ENCODE measurements around the gene PATZ1. TPM values are rescaled to one million over a fixed set of nuclear protein-coding genes. Genes with fewer than 3 reads are reported as not detected.
A peak's percentile ranks its signal among the peaks of the same experiment; 100 is the strongest.

The PATZ1 gene
- polyA plus RNA-seq, 2 of the 4 experiments (the other 2 are of a cell fraction) = 16.4 to 18.2 TPM

- peaks cover 29% of the 10 kb centered on the region for H3K4me1 ChIP-seq
- ChIA-PET CTCF (interaction anchor here (0.7 to 1.6 kb wide), 7 partner anchors 9 to 277 kb away, joined by 3 to 7 read pairs (median 3); partner anchors contain the start of gene PIK3IP1), POLR2A (interaction anchor here (0.5 to 2.2 kb wide), 18 partner anchors 9 to 1115 kb away, joined by 3 to 31 read pairs (median 4); partner anchors contain the start of genes DRG1, PIK3IP1, PISD and SFI1)
- DNase-seq (ENCODE audit: low read depth in 1 of 2, low spot score in 1 of 2) (peak; percentile 42 to 50), FAIRE-seq (no peak), ATAC-seq (peak; percentile 64 to 72)
- peak overlapping the region; percentile 73 for H3K4me3 ChIP-seq
- peak overlapping the region; percentile 95 for H3K4me2 ChIP-seq
- WGBS (ENCODE audit: missing lambda C conversion rate) = 0% methylated on average over 14 of the region's 40 CpGs
- TF ChIP-seq RFX5 (IDR thresholded peaks at IDR 0.05) = no peak
- no peak for TF ChIP-seq HEYL (CRISPR knock-in tag; IDR thresholded peaks at IDR 0.05)
- TF ChIP-seq GATA3 (IDR thresholded peaks at IDR 0.05; ENCODE audit: borderline replicate concordance) = no peak
- peak; percentile 28; the same call in 1 of the 2 replicates for TF ChIP-seq POLR2A (IDR thresholded peaks at IDR 0.05; ENCODE audit: low read length)
- TF ChIP-seq NFE2L2 (conservative IDR thresholded peaks at IDR 0.05; ENCODE audit: low read length) = no peak
- TF ChIP-seq SMC3 (IDR thresholded peaks at IDR 0.05) = no peak
- TF ChIP-seq REST (IDR thresholded peaks at IDR 0.05) = no peak; the same call in 1 of the 2 replicates
- no peak for TF ChIP-seq ESRRA (IDR thresholded peaks at IDR 0.05; ENCODE audit: borderline replicate concordance, low read length)
- TF ChIP-seq RARB (CRISPR knock-in tag; IDR thresholded peaks at IDR 0.05) = no peak
- TF ChIP-seq TP53 (CRISPR knock-in tag; IDR thresholded peaks at IDR 0.05) = no peak
- no peak for TF ChIP-seq CHD2 (IDR thresholded peaks at IDR 0.05; ENCODE audit: low read length, partially characterized antibody)
- TF ChIP-seq PBX3 (IDR thresholded peaks at IDR 0.05) = no peak
- peak; percentile 60; the same call in 1 of the 2 replicates for TF ChIP-seq PHF8 (IDR thresholded peaks at IDR 0.05; ENCODE audit: borderline replicate concordance, low read depth)
- H3K9me3 ChIP-seq = no peaks in the 10 kb centered on the region
- H3K27ac ChIP-seq = peak overlapping the region; percentile 96 to 100
Observed at GRCh38 chr22:31346733-31347250, 646 bp upstream of the PATZ1 start.

GRCh38 chr22:31345331-31346254 is 553 bp downstream of the PATZ1 start:
- no peak for FAIRE-seq
- ATAC-seq = peak; percentile 7 to 9; a peak in 3 of 6 replicates
- WGBS (ENCODE audit: missing lambda C conversion rate) = 79% methylated on average over 15 of the region's 126 CpGs
- H3K27ac ChIP-seq = peak overlapping the region; percentile 96 to 100
- no peaks in the 10 kb centered on the region for H3K9me3 ChIP-seq
- peak overlapping the region; percentile 73 for H3K4me3 ChIP-seq
- CTCF ChIA-PET = interaction anchor here (0.6 to 2.0 kb wide), 12 partner anchors 8 to 278 kb away, joined by 3 to 7 read pairs (median 3); partner anchors contain the start of gene PIK3IP1
- peak; percentile 62 to 79 for DNase-seq (ENCODE audit: low read depth in 1 of 2, low spot score in 1 of 2)
- POLR2A ChIA-PET = interaction anchor here (1.0 to 2.2 kb wide), 8 partner anchors 8 to 285 kb away, joined by 3 to 31 read pairs (median 4); partner anchors contain the start of genes DRG1 and PIK3IP1
- peak overlapping the region; percentile 89 for H3K4me2 ChIP-seq
- peaks cover 29% of the 10 kb centered on the region for H3K4me1 ChIP-seq
- TF ChIP-seq RAD21 (conservative IDR thresholded peaks at IDR 0.05 in 1 of 2, IDR thresholded peaks at IDR 0.05 in 1 of 2) (peak; percentile 16 to 30; a peak in 2 of 5 replicates), BCL3 (IDR thresholded peaks at IDR 0.05) (peak; percentile 46; the same call in 1 of the 3 replicates), HOXB5 (CRISPR knock-in tag; IDR thresholded peaks at IDR 0.05) (0 out of 2 replicates have a peak, but pooled peaks have one; percentile 22), HMGXB4 (CRISPR knock-in tag; IDR thresholded peaks at IDR 0.05; ENCODE audit: borderline replicate concordance) (no peak), CHD2 (IDR thresholded peaks at IDR 0.05; ENCODE audit: low read length, partially characterized antibody) (no peak), ATOH8 (CRISPR knock-in tag; IDR thresholded peaks at IDR 0.05; ENCODE audit: low read depth) (0 out of 2 replicates have a peak, but pooled peaks have one; percentile 27), E2F6 (IDR thresholded peaks at IDR 0.05; ENCODE audit: borderline replicate concordance, low read depth) (no peak), FOXS1 (CRISPR knock-in tag; IDR thresholded peaks at IDR 0.05) (no peak), CTCF (IDR thresholded peaks at IDR 0.05) (peak; percentile 61), SMC3 (IDR thresholded peaks at IDR 0.05) (peak; percentile 49; the same call in 2 of the 3 replicates)

All from A549 (cell line).